Measurements from ENCODE around the gene ABHD16A.

DNA sequence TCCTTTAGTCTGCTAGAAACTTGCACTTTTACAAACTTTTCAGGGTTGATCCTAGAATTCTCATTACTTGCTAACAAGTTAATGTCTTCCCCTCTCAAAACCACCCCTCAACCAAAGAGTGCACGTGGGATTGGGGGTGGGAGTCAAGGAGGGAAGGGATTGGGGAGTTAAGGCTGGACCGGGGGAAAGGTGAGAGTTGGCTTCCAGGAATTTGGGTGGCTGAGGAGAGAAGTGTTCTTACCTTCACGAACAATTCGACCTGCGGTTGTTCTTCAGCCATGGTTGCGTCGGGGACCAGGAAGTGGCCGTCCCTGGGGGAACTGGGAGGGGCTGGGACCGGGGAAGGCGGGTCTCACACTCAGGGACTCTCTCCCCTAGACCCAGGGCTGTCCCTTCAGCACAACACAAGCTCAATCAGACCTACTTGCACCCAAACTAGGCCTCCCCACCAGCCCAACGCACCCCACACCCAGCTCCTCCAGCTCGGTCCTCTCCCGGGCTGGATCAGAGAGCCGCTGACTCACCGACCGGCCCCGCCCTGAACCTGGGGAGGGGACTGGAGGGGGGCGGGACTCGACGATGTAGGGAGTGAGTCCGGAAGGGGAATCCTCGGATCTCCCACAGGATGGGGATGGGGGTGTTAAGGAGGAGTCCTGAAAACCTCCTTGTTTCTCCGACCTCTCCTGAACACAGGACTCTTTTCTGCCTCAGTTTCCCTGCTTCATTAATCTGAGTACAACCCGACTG is 33.1 kb upstream of the ABHD16A start, which contains the start of gene CLIC1:
- TF ChIP-seq GATA2 (IDR thresholded peaks at IDR 0.05; ENCODE audit: low read depth, low read length) (no peak), GATA3 (IDR thresholded peaks at IDR 0.05; ENCODE audit: low read depth, low read length) (no peak)

All from SH-SY5Y (cell line).